ENCODE measurements around the gene MCRIP2. TPM values are rescaled to one million over a fixed set of nuclear protein-coding genes. Genes with fewer than 3 reads are reported as not detected.

The MCRIP2 gene
- total and polyA plus RNA-seq, 9 of the 15 experiments (the other 6 are each of a cell fraction or from before 2014, with no cell fraction given) = 0.80 to 120 (median 35.2) TPM

- no peak overlapping the region for H3K27ac ChIP-seq (ENCODE audit: extremely low read depth, low read depth, low read length)
- BruUV-seq (replicated peaks) = no TSS peak
- H3K79me2 ChIP-seq (ENCODE audit: control insufficient read depth, insufficient read depth, low read length) = peaks cover 70% of the 10 kb centered on the region
- H2AFZ ChIP-seq (ENCODE audit: low read depth, low read length) = no peak overlapping the region
- in situ Hi-C loops (cut with MboI) = no loop called here
- FAIRE-seq (no peak), DNase-seq (ENCODE audit: extremely low read depth in 1 of 4, low spot score in 3 of 4) (no peak), ATAC-seq (no peak)
- no peak overlapping the region for H3K4me2 ChIP-seq (ENCODE audit: insufficient read depth, low read length)
- peak overlapping the region in 1 of 2 experiments; percentile 50; a peak in 2 of 4 replicates for H3K9ac ChIP-seq (ENCODE audit: insufficient read depth in 1 of 2, low read depth in 2 of 2, low read length in 2 of 2)
- intact Hi-C loops (cut with micrococcal nuclease) = no loop called here
- H3K4me3 ChIP-seq = no peak overlapping the region
- H4K20me1 ChIP-seq (replicated peaks; ENCODE audit: control insufficient read depth, insufficient read depth, low read length) = peaks cover 6% of the 10 kb centered on the region
- WGBS (ENCODE audit: insufficient coverage, low coverage, missing lambda C conversion rate) = 91% methylated on average over 12 of the region's 12 CpGs
- peaks cover 0 to 37% of the 10 kb centered on the region in 2 experiments; a peak in 3 of 5 replicates for H3K4me1 ChIP-seq (replicated peaks in 1 of 2; ENCODE audit: control insufficient read depth in 2 of 2, insufficient read depth in 2 of 2, low read length in 2 of 2)
- H3K27me3 ChIP-seq (ENCODE audit: control insufficient read depth in 2 of 2, insufficient read depth in 2 of 2, low read length in 2 of 2) = no peaks in the 10 kb centered on the region
- peaks cover 50% of the 10 kb centered on the region; the same call in 2 of the 3 replicates for H3K36me3 ChIP-seq (ENCODE audit: control insufficient read depth, insufficient read depth, low read length)
- ChIA-PET CTCF (ENCODE audit: low intra/inter-chr PET ratio) (no interaction called here), POLR2A (no interaction called here)
- H3K9me1 ChIP-seq (ENCODE audit: control insufficient read depth, insufficient read depth, low read length) = peaks cover 5% of the 10 kb centered on the region
- no peaks in the 10 kb centered on the region for H3K9me3 ChIP-seq (replicated peaks; ENCODE audit: control insufficient read depth, insufficient read depth, low read depth, low read length)
- no peak for TF ChIP-seq TAF7 (tag; IDR thresholded peaks at IDR 0.05)
- no peak for TF ChIP-seq BHLHE40 (IDR thresholded peaks at IDR 0.05; ENCODE audit: low read length)
- TF ChIP-seq SLC30A9 (CRISPR knock-in tag; IDR thresholded peaks at IDR 0.05) = no peak
- TF ChIP-seq HLTF (IDR thresholded peaks at IDR 0.05) = no peak
- TF ChIP-seq, protein P1, sequence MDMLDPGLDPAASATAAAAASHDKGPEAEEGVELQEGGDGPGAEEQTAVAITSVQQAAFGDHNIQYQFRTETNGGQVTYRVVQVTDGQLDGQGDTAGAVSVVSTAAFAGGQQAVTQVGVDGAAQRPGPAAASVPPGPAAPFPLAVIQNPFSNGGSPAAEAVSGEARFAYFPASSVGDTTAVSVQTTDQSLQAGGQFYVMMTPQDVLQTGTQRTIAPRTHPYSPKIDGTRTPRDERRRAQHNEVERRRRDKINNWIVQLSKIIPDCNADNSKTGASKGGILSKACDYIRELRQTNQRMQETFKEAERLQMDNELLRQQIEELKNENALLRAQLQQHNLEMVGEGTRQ (CRISPR knock-in tag; IDR thresholded peaks at IDR 0.05) = no peak
- no peak for TF ChIP-seq IRF2 (CRISPR knock-in tag; IDR thresholded peaks at IDR 0.05)
- no peak for TF ChIP-seq FOXA1 (IDR thresholded peaks at IDR 0.05; ENCODE audit: borderline replicate concordance)
- TF ChIP-seq, protein P2, sequence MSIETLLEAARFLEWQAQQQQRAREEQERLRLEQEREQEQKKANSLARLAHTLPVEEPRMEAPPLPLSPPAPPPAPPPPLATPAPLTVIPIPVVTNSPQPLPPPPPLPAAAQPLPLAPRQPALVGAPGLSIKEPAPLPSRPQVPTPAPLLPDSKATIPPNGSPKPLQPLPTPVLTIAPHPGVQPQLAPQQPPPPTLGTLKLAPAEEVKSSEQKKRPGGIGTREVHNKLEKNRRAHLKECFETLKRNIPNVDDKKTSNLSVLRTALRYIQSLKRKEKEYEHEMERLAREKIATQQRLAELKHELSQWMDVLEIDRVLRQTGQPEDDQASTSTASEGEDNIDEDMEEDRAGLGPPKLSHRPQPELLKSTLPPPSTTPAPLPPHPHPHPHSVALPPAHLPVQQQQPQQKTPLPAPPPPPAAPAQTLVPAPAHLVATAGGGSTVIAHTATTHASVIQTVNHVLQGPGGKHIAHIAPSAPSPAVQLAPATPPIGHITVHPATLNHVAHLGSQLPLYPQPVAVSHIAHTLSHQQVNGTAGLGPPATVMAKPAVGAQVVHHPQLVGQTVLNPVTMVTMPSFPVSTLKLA (conservative IDR thresholded peaks at IDR 0.05) = no peak
- TF ChIP-seq ZNF584 (CRISPR knock-in tag; IDR thresholded peaks at IDR 0.05; ENCODE audit: low read depth) = no peak
- no peak for TF ChIP-seq NRF1 (conservative IDR thresholded peaks at IDR 0.05 in 1 of 2, IDR thresholded peaks at IDR 0.05 in 1 of 2)
- TF ChIP-seq TAF1 (IDR thresholded peaks at IDR 0.05; ENCODE audit: control insufficient read depth, extremely low read depth, insufficient read depth, low read length, severe bottlenecking) = no peak
- TF ChIP-seq ZNF253 (CRISPR knock-in tag; conservative IDR thresholded peaks at IDR 0.05) = no peak
- TF ChIP-seq HOMEZ (CRISPR knock-in tag; IDR thresholded peaks at IDR 0.05) = no peak
- TF ChIP-seq, protein P3, sequence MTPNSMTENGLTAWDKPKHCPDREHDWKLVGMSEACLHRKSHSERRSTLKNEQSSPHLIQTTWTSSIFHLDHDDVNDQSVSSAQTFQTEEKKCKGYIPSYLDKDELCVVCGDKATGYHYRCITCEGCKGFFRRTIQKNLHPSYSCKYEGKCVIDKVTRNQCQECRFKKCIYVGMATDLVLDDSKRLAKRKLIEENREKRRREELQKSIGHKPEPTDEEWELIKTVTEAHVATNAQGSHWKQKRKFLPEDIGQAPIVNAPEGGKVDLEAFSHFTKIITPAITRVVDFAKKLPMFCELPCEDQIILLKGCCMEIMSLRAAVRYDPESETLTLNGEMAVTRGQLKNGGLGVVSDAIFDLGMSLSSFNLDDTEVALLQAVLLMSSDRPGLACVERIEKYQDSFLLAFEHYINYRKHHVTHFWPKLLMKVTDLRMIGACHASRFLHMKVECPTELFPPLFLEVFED (CRISPR knock-in tag; conservative IDR thresholded peaks at IDR 0.05) = no peak
- TF ChIP-seq NBN (IDR thresholded peaks at IDR 0.05; ENCODE audit: low read depth) = no peak
- TF ChIP-seq, protein P4, sequence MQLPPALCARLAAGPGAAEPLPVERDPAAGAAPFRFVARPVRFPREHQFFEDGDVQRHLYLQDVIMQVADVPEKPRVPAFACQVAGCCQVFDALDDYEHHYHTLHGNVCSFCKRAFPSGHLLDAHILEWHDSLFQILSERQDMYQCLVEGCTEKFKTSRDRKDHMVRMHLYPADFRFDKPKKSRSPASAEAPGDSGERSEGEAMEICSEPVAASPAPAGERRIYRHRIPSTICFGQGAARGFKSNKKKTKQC (CRISPR knock-in tag; IDR thresholded peaks at IDR 0.05) = no peak
- TF ChIP-seq HES1 (IDR thresholded peaks at IDR 0.05; ENCODE audit: low read depth) = no peak
These were observed 44.9 kb upstream of the MCRIP2 start for GRCh38 chr16:596736-597060.
